AG09309 (cell line): ENCODE data around the gene ZDHHC17.

Experiments used
- DNase-seq: peaks from one replicate; pipeline ENCODE4 v3.0.0-alpha.2; 2010; ENCODE audit warnings: low read depth
- H3K4me3 ChIP-seq: 2 replicates; pipeline ENCODE4 v1.5.1; 2011; ENCODE audit warnings: mild to moderate bottlenecking, low read depth, low read length, moderate library complexity; ENCODE audit not compliant: control insufficient read depth
- CTCF ChIP-seq: IDR thresholded peaks from 2 replicates; pipeline ENCODE4 v1.5.1; 2011; ENCODE audit warnings: mild to moderate bottlenecking, low read depth, low read length, inconsistent platforms; ENCODE audit not compliant: insufficient read depth, control insufficient read depth; ENCODE audit errors: missing control alignments

The ZDHHC17 gene

GRCh38 chr12:76763746-76764675 is at the start of gene ZDHHC17:
ZDHHC17 (plus strand) TSS chr12:76764115; CDS start chr12:76764237, 122 bp downstream.
- TF ChIP-seq CTCF: no peak
- peak within 1 kb of the TSS; percentile 76 for H3K4me3 ChIP-seq
- DNase-seq: peak; percentile 83

DNA sequence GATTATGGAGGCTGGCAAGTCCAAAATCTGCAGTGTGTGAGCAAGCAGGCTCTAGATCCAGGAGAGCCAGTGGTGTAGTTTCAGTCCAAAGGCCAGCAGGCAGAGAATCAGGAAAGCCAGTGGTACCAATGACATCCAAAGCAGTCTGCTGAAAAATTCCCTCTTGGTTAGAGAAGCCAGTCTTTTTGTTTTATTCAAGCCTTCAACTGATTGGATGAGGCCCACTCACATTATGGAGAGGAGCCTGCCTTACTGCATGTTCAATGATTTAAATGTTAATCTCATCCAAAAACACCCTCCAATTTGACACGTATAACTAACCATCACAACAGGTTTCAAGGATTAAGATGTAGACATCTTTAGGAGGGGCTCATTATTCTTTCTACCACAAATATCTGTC is 49.5 kb upstream of the ZDHHC17 start:
- no peak for TF ChIP-seq CTCF
- H3K4me3 ChIP-seq: no peak overlapping the region
- no peak for DNase-seq

- no peak for TF ChIP-seq CTCF
- no peak for DNase-seq
- H3K4me3 ChIP-seq: no peak overlapping the region
These were observed 49.1 kb upstream of the ZDHHC17 start for GRCh38 chr12:76714861-76715260.

- TF ChIP-seq CTCF: no peak
- no peak overlapping the region for H3K4me3 ChIP-seq
- no peak for DNase-seq
These were observed 48.6 kb upstream of the ZDHHC17 start for GRCh38 chr12:76715332-76715731.

- no peak for DNase-seq
- TF ChIP-seq CTCF: no peak
- H3K4me3 ChIP-seq: no peak overlapping the region
These were observed 46.6 kb upstream of the ZDHHC17 start for GRCh38 chr12:76717314-76717713.

DNA sequence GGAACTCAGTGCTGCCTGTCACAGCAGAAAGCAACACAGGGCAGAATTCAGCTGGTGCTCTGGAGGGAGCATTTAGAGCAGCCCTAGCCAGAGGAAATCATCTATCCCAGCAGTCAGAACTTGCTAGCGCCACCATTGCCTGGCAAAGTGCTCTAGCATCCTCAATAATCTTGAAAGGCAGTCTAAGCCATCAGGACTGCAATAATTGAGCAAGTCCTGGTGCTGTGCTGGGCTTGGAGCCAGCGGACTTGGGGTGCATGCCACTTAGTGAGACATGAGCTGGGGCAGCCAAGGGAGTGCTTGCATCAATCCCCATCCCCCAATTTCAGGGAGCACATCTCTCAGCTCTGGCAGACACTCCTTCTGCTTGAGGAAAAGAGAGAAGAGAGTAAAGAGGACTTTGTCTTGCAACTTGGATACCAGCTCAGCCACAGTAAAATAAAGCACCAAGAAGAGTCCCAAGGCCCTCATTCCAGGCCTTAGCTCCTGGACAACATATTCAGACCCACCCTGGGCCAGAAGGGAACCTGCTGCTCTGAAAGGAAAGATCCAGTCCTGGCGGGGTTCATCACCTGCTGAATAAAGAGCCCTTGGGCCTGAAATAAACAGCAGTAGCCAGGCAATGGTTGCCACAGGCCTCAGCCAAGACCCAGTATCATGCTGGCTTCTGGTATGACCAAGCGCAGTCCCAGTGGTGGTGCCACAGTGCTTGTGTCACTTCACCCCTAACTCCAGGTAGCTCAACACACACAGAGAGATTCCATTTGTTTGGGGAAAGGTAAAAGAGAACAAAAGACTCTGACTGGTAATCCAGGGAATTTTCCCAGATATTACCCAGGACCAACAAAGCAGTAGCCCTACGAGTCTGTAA is 44.5 kb upstream of the ZDHHC17 start:
- no peak for TF ChIP-seq CTCF
- no peak overlapping the region for H3K4me3 ChIP-seq
- DNase-seq: peak; percentile 68
